HG02840 (cell line): ENCODE results near the gene ASS1.

ENCODE experiments used
- ATAC-seq: cut with Tn5 transposase; IDR thresholded peaks from one replicate; pipeline ENCODE4 v1.9.1; 2021; ENCODE audit warnings: mild to moderate bottlenecking, moderate library complexity, moderate number of reproducible peaks; ENCODE audit not compliant: unreplicated experiment, low FRiP score

The ASS1 gene

DNA sequence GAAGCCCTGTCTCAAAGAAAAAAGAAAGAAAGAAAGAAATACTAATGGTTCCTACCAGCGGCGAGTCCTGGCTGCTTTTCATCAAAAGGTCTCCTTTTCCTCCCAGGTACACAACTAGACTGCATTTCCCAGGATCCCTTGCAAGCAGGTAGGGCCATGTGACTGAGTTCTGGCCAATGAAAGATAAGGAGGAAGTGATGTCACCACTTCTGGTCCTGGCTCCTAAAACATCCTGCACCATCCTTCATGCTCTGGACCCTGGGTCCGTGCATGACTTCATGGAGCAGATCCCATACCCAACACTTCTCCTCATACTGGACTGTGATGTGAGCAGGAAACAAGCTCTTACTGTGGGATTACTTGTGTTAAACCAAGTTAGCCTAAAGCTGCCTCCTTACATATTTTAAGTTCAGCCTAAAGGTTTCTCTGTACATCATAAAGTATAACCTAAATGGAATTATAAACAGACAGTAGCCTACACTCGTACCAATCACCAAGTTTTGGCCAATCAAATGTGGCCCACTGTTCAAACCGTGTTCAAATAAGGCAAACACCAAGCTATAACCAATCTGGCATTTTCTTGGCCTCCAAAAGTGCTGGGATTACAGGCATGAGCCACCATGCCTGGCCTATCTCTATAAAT, 104.5 kb downstream of the ASS1 start:
- ATAC-seq = no peak
